Calu3 (cell line): ENCODE results near the gene PES1. TPM values are rescaled to one million over a fixed set of nuclear protein-coding genes. Genes with fewer than 3 reads are reported as not detected.

Source experiments
- BruUV-seq: library from RNA; stranded (reverse); fragments of 400-500 nt; replicated peaks from 2 replicates; lab custom pipeline; 2021; lab: Mats Ljungman, UMichigan
- CTCF ChIA-PET: fragments of 300-600 bp; sonication (Branson Sonifier 250); formaldehyde crosslinking; loops from one replicate; lab custom pipeline; 2022; ENCODE audit warnings: antibody characterized with exemption; lab: Charles Lee
- DNase-seq: peaks from one replicate; pipeline ENCODE4 v3.0.0; 2022
- H3K27ac Mint-ChIP-seq: one replicate; pipeline ENCODE4 v1.8.0; 2022; ENCODE audit warnings: mixed read lengths; ENCODE audit not compliant: unreplicated experiment
- H3K27me3 Mint-ChIP-seq: one replicate; pipeline ENCODE4 v1.8.0; 2022; ENCODE audit warnings: mixed read lengths; ENCODE audit not compliant: unreplicated experiment
- H3K36me3 Mint-ChIP-seq: one replicate; pipeline ENCODE4 v1.8.0; 2022; ENCODE audit warnings: mild to moderate bottlenecking, moderate library complexity, mixed read lengths; ENCODE audit not compliant: insufficient read depth, unreplicated experiment
- H3K4me1 Mint-ChIP-seq: one replicate; pipeline ENCODE4 v1.8.0; 2022; ENCODE audit warnings: mild to moderate bottlenecking, low read depth, mixed read lengths; ENCODE audit not compliant: unreplicated experiment
- H3K4me3 Mint-ChIP-seq: one replicate; pipeline ENCODE4 v1.8.0; 2022; ENCODE audit warnings: mild to moderate bottlenecking, low read depth, moderate library complexity, mixed read lengths; ENCODE audit not compliant: unreplicated experiment
- H3K9me3 Mint-ChIP-seq: one replicate; pipeline ENCODE4 v1.8.0; 2022; ENCODE audit warnings: low read depth, mixed read lengths; ENCODE audit not compliant: unreplicated experiment
- CTCF ChIP-seq: fragments of 200-600 bp; IDR thresholded peaks from one replicate; pipeline ENCODE4 v1.8.0; 2022; ENCODE audit warnings: antibody characterized with exemption; ENCODE audit not compliant: unreplicated experiment
- intact Hi-C: fragments of 100-400 bp; cut with micrococcal nuclease; formaldehyde crosslinking; loops from one replicate; pipeline ENCODE4 v1.10.0; 2022; ENCODE audit not compliant: unreplicated experiment
- total RNA-seq: library from RNA; stranded (reverse); gene quantifications from 2 replicates; pipeline ENCODE4 v1.2.3, GENCODE V29; 2022

The PES1 gene
- total RNA-seq, 1 experiment from 2014 or later, result 98.9 TPM

GRCh38 chr22:30538280-30538679 is 53.4 kb downstream of the PES1 start:
- no peak for TF ChIP-seq CTCF
- no peak overlapping the region for H3K27ac Mint-ChIP-seq
- no TSS peak for BruUV-seq
- H3K4me3 Mint-ChIP-seq, result no peak overlapping the region
- no peak for DNase-seq
- no peaks in the 10 kb centered on the region for H3K36me3 Mint-ChIP-seq
- CTCF ChIA-PET, result no interaction called here
- peaks cover 8% of the 10 kb centered on the region for H3K4me1 Mint-ChIP-seq
- H3K27me3 Mint-ChIP-seq, result peaks cover 23% of the 10 kb centered on the region
- intact Hi-C loops, result no loop called here
- H3K9me3 Mint-ChIP-seq, result no peaks in the 10 kb centered on the region

DNA sequence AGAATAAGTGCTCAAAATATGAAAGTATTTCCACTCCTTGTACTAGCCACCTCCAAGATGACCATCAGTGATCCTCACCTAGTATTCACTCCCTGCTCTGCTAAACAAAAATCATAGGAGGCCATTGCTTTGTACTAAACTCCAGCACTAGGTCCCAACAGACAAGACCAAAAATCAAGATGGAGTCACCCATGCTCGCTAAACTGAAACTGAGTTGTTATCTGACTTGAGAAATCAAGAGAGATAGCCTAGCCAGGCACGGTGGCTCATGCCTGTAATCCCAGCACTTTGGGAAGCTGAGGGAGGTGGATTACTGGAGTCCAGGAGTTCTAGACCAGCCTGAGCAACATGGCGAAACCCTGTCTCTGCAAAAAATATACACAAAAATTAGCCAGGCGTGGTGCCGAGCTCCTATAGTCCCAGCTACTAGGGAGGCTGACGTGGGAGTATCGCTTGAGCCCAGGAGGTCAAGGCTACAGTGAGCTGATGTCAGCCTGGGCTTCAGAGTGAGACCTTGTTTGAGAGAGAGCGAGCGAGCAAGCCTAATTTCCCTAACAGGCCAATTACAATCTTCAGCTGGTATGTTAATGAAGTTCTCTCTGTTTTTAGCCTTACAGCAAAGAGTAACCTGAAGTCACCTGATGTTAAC is 54.5 kb downstream of the PES1 start:
- CTCF ChIA-PET, result no interaction called here
- TF ChIP-seq CTCF, result no peak
- H3K4me1 Mint-ChIP-seq, result peaks cover 8% of the 10 kb centered on the region
- no peaks in the 10 kb centered on the region for H3K9me3 Mint-ChIP-seq
- H3K27ac Mint-ChIP-seq, result no peak overlapping the region
- intact Hi-C loops, result no loop called here
- no peak overlapping the region for H3K4me3 Mint-ChIP-seq
- peaks cover 13% of the 10 kb centered on the region for H3K27me3 Mint-ChIP-seq
- DNase-seq, result no peak
- BruUV-seq, result no TSS peak
- no peaks in the 10 kb centered on the region for H3K36me3 Mint-ChIP-seq

- intact Hi-C loops, result no loop called here
- no peaks in the 10 kb centered on the region for H3K27me3 Mint-ChIP-seq
- no peaks in the 10 kb centered on the region for H3K36me3 Mint-ChIP-seq
- no peak overlapping the region for H3K27ac Mint-ChIP-seq
- H3K9me3 Mint-ChIP-seq, result no peaks in the 10 kb centered on the region
- H3K4me1 Mint-ChIP-seq, result peaks cover 8% of the 10 kb centered on the region
- CTCF ChIA-PET, result no interaction called here
- no TSS peak for BruUV-seq
- H3K4me3 Mint-ChIP-seq, result no peak overlapping the region
- TF ChIP-seq CTCF, result no peak
- no peak for DNase-seq
Measured at GRCh38 chr22:30535182-30535581, 56.5 kb downstream of the PES1 start.

DNA sequence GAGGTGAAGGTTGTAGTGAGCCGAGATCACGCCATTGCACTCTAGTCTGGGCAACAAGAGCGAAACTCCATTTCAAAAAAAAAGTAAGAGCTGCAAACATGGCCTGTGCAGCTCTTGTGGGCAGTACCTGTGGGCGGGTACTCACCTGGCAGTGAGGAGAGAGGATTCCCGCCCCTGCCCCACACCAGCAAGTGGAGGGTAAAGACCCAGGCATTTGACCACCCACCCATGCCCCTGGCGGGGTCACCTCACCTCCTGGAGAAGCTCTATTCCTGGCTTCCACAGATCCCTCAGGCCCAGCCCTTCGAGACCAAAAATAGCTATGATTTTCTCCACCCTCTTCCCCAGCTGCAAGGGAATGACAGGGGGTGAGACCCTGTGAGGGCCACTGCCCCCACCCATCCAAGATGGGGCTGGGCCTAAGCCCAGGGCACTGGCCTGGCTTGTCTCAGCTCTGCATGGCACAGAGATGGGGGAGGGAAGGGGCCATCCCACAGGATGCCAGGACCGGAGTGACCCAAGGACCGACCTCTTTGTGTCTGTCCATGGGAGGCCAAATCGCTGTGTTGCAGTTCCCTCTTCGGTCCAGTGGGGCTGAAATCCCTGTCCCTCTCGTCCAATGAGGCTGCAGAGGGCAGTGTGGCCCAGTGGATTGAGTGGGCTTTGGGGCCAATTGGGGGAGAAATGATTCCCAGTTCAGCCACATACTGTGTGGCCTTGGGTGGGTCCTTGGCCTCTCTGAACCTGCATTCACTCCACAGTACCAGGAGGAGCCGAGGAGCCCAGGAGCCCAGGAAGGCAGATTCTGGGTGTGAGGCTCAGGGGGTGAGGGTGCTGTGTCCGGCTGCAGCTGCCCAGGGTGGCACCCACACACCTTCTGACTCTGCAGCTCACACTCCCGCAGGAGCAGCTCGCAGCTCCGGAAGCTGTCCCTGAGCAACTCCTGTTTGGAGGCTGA is 59.8 kb downstream of the PES1 start:
- BruUV-seq, result no TSS peak
- intact Hi-C loops, result no loop called here
- Mint-ChIP-seq H3K27me3 (no peaks in the 10 kb centered on the region), H3K9me3 (no peaks in the 10 kb centered on the region), H3K36me3 (peaks cover 3% of the 10 kb centered on the region), H3K27ac (no peak overlapping the region), H3K4me3 (no peak overlapping the region), H3K4me1 (peaks cover 8% of the 10 kb centered on the region)
- no peak for DNase-seq
- TF ChIP-seq CTCF, result no peak
- CTCF ChIA-PET, result no interaction called here
